HepG2 (cell line): ENCODE results near the gene FAM219B. TPM values are rescaled to one million over a fixed set of nuclear protein-coding genes. Genes with fewer than 3 reads are reported as not detected.
A peak's percentile ranks its signal among the peaks of the same experiment; 100 is the strongest.

ENCODE experiments used
- AHR ChIP-seq: IDR thresholded peaks from 2 replicates; pipeline ENCODE4 v1.6.1; 2018; ENCODE audit warnings: missing genetic modification reagents, missing compliant biosample characterization
- ARNT2 ChIP-seq: sonication (generic); formaldehyde crosslinking; IDR thresholded peaks from 2 replicates; pipeline ENCODE4 v1.8.0; 2022; ENCODE audit warnings: mild to moderate bottlenecking, low read depth, missing genetic modification reagents, moderate library complexity
- CENPT ChIP-seq: sonication (generic); formaldehyde crosslinking; IDR thresholded peaks from 2 replicates; pipeline ENCODE4 v1.8.0; 2022; ENCODE audit warnings: low read depth, mild to moderate bottlenecking, moderate library complexity, missing genetic modification reagents
- ERF ChIP-seq: IDR thresholded peaks from 2 replicates; pipeline ENCODE4 v1.6.1; 2018; ENCODE audit warnings: missing biosample characterization, missing genetic modification reagents
- GATAD2A ChIP-seq: IDR thresholded peaks from 2 replicates; pipeline ENCODE4 v1.6.1; 2016
- HOXA3 ChIP-seq: sonication (generic); formaldehyde crosslinking; IDR thresholded peaks from 2 replicates; pipeline ENCODE4 v1.5.0; 2020; ENCODE audit warnings: missing genetic modification reagents
- HOXD1 ChIP-seq: sonication (generic); formaldehyde crosslinking; IDR thresholded peaks from 2 replicates; pipeline ENCODE4 v1.5.0; 2020; ENCODE audit warnings: missing genetic modification reagents
- POGZ ChIP-seq: sonication (generic); formaldehyde crosslinking; IDR thresholded peaks from 2 replicates; pipeline ENCODE4 v1.4.0; 2020; ENCODE audit warnings: mild to moderate bottlenecking, missing genetic modification reagents
- RFXAP ChIP-seq: sonication (generic); formaldehyde crosslinking; IDR thresholded peaks from 2 replicates; pipeline ENCODE4 v1.4.0; 2020; ENCODE audit warnings: missing genetic modification reagents, borderline replicate concordance
- SIN3A ChIP-seq: IDR thresholded peaks from 2 replicates; pipeline ENCODE4 v1.6.1; 2011; ENCODE audit warnings: low read depth, mild to moderate bottlenecking, control low read depth, low read length, borderline replicate concordance
- SOX6 ChIP-seq, 2 experiments: fragments of 450-650 bp in 1 of 2; sonication (generic) in 1 of 2; formaldehyde crosslinking in 1 of 2; IDR thresholded peaks; 2 replicates each; pipeline versions ENCODE4 v1.4.0 to v1.6.1; 2017 to 2020; ENCODE audit warnings: antibody characterized with exemption in 1 of 2, mild to moderate bottlenecking in 1 of 2, missing genetic modification reagents in 1 of 2
- ZBTB20 ChIP-seq: sonication (generic); formaldehyde crosslinking; IDR thresholded peaks from 2 replicates; pipeline ENCODE4 v1.8.1; 2023; ENCODE audit warnings: missing genetic modification reagents, low read depth, mild to moderate bottlenecking, borderline replicate concordance
- ZFP36L2 ChIP-seq: sonication (generic); formaldehyde crosslinking; IDR thresholded peaks from 2 replicates; pipeline ENCODE4 v1.4.0; 2020; ENCODE audit warnings: missing genetic modification reagents
- ZNF556 ChIP-seq: sonication (generic); formaldehyde crosslinking; IDR thresholded peaks from 2 replicates; pipeline ENCODE4 v1.4.0; 2020; ENCODE audit warnings: mild to moderate bottlenecking, missing genetic modification reagents, borderline replicate concordance
- ZNF766 ChIP-seq: sonication (generic); formaldehyde crosslinking; IDR thresholded peaks from 2 replicates; pipeline ENCODE4 v1.5.0; 2020; ENCODE audit warnings: missing genetic modification reagents, borderline replicate concordance
- ZSCAN29 ChIP-seq: sonication (generic); formaldehyde crosslinking; conservative IDR thresholded peaks from 2 replicates; pipeline ENCODE4 v1.4.0; 2020; ENCODE audit warnings: mild to moderate bottlenecking, missing genetic modification reagents
- polyA plus RNA-seq, 8 experiments: library from polyadenylated mRNA; depleted of rRNA in 3 of 8; stranded (reverse) in 7 of 8; unstranded in 1 of 8; fragments of >200 nt; fragmentation: Illumina TruSeq in 4 of 8; extraction: Trizol in 4 of 8; gene quantifications; 2 replicates each; pipeline versions ENCODE4 v1.2.1 to v1.2.3, GENCODE V29; 2011 to 2016; ENCODE audit warnings: low read depth in 4 of 8, missing spikeins in 1 of 8, mixed read lengths in 1 of 8; ENCODE audit not compliant: insufficient read depth in 1 of 8
- total RNA-seq, 5 experiments: library from RNA; depleted of rRNA; stranded (reverse); fragments of >200 nt; fragmentation: Illumina TruSeq; extraction: Trizol; gene quantifications; 2 replicates each; pipeline ENCODE4 v1.2.3, GENCODE V29; 2016; ENCODE audit warnings: low read depth in 1 of 5
- TF ChIP-seq, protein P1 (sequence below): sonication (generic); formaldehyde crosslinking; IDR thresholded peaks from 2 replicates; pipeline ENCODE4 v1.4.0; 2020; ENCODE audit warnings: missing genetic modification reagents; ENCODE audit errors: not compliant biosample characterization
- TF ChIP-seq, protein P2 (sequence below): sonication (generic); formaldehyde crosslinking; IDR thresholded peaks from 2 replicates; pipeline ENCODE4 v1.4.0; 2020; ENCODE audit warnings: mild to moderate bottlenecking, missing genetic modification reagents
- TF ChIP-seq, protein P3 (sequence below): sonication (generic); formaldehyde crosslinking; IDR thresholded peaks from 2 replicates; pipeline ENCODE4 v1.4.0; 2020; ENCODE audit warnings: missing genetic modification reagents

FAM219B gene
- total and polyA plus RNA-seq, 2 of the 13 experiments (the other 11 are each of a cell fraction or from before 2014, with no cell fraction given), result 36.6 to 50.2 TPM

DNA sequence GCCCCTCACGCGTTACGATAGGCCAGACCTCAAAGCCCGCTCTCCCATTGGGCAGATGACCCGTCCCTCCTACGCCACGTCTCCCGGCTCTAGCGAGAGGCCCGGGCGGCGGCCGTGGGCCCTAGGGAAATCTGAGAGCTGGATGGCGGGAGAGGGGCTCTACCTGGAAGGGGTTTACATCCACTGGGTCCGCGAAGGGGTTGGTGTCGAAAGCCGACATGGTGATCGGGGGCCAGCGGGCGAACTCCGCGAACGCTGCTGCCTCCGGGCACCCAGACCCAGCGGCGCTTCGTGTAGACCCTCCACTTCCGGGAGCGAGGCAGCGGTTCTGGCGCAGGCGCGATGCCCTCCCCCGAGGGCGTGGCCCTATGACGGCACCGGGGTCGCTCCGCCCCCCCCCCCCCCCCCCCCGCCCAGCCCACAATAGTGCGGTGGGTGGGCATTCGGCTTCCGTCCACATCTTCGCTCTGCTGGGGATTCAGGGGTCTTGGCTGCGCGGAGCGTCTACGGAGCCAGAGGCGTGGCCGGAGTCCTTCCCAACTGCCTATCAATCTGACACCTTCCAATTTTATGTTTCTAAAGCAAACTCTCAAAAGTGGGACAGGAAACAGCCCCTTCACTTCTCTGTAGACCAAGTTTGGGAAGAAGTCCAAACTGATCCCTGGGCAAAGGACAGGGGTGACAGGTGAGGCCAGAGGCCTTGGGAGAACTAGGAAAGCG, 33.5 kb downstream of the FAM219B start, which contains the start of gene SCAMP2 (continued):
- TF ChIP-seq ZBTB20 (CRISPR knock-in tag), result no peak
- no peak for TF ChIP-seq ZNF766 (CRISPR knock-in tag)
- 0 out of 2 replicates have a peak, but pooled peaks have one; percentile 57 for TF ChIP-seq ZFP36L2 (CRISPR knock-in tag)
- TF ChIP-seq AHR (CRISPR knock-in tag), result peak; percentile 55; the same call in 1 of the 2 replicates
- TF ChIP-seq POGZ, result peak; percentile 26; the same call in 1 of the 2 replicates
- TF ChIP-seq ERF (CRISPR knock-in tag), result peak; percentile 11; the same call in 1 of the 2 replicates
- 0 out of 2 replicates have a peak, but pooled peaks have one; percentile 10 for TF ChIP-seq GATAD2A
- TF ChIP-seq RFXAP, result no peak
- TF ChIP-seq, protein P1, sequence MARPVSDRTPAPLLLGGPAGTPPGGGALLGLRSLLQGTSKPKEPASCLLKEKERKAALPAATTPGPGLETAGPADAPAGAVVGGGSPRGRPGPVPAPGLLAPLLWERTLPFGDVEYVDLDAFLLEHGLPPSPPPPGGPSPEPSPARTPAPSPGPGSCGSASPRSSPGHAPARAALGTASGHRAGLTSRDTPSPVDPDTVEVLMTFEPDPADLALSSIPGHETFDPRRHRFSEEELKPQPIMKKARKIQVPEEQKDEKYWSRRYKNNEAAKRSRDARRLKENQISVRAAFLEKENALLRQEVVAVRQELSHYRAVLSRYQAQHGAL (CRISPR knock-in tag), result no peak
- peak; percentile 46; the same call in 1 of the 2 replicates for TF ChIP-seq SIN3A
- peak; percentile 65; the same call in 1 of the 2 replicates for TF ChIP-seq HOXD1 (CRISPR knock-in tag)
- TF ChIP-seq, protein P2, sequence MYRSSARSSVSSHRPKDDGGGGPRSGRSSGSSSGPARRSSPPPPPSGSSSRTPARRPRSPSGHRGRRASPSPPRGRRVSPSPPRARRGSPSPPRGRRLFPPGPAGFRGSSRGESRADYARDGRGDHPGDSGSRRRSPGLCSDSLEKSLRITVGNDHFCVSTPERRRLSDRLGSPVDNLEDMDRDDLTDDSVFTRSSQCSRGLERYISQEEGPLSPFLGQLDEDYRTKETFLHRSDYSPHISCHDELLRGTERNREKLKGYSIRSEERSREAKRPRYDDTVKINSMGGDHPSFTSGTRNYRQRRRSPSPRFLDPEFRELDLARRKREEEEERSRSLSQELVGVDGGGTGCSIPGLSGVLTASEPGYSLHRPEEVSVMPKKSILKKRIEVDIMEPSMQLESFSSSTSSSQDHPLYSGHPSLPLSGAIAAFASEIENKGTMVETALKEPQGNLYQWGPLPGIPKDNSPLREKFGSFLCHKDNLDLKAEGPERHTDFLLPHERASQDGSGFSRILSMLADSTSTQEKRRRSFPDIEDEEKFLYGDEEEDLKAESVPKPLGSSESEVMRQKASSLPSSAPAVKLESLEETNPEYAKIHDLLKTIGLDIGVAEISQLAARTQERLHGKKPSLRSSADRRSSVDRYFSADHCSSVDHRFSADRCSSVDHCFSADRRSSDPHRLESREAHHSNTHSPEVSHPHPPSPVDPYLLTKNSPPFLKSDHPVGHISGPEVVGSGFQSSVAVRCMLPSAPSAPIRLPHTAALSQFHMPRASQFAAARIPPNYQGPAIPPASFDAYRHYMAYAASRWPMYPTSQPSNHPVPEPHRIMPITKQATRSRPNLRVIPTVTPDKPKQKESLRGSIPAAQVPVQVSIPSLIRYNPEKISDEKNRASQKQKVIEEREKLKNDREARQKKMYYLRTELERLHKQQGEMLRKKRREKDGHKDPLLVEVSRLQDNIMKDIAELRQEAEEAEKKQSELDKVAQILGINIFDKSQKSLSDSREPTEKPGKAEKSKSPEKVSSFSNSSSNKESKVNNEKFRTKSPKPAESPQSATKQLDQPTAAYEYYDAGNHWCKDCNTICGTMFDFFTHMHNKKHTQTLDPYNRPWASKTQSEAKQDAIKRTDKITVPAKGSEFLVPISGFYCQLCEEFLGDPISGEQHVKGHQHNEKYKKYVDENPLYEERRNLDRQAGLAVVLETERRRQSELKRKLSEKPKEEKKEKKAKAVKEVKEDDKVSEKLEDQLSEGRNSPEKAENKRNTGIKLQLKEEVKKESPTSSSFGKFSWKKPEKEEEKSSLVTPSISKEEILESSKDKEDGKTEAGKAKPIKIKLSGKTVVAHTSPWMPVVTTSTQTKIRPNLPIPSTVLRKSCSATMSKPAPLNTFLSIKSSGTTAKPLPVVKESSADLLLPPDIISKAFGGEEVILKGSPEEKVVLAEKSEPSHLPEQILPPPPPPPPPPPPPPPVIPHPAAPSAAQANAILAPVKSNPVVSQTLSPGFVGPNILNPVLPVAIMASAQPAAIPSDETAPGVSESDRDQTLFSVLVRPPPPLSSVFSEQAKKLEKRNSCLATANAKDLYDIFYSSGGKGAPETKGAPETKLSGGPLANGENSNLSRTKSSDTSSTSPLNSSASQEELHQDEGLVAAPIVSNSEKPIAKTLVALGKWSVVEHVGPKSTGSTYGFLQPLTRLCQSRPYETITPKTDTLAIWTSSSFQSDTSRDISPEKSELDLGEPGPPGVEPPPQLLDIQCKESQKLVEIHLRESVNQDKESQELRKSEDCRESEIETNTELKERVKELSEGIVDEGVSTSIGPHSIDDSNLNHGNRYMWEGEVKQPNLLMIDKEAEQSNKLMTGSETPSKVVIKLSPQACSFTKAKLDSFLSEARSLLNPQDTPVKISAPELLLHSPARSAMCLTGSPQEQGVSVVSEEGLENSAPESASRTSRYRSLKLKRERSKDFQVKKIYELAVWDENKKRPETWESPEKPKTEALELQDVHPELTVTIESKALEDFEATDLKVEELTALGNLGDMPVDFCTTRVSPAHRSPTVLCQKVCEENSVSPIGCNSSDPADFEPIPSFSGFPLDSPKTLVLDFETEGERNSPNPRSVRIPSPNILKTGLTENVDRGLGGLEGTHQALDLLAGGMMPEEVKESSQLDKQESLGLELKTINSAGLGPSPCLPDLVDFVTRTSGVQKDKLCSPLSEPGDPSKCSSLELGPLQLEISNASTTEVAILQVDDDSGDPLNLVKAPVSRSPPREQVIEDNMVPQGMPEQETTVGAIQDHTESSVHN (CRISPR knock-in tag), result no peak; the same call in 1 of the 2 replicates
- TF ChIP-seq ZSCAN29 (CRISPR knock-in tag), result no peak
- TF ChIP-seq CENPT (CRISPR knock-in tag), result no peak; the same call in 1 of the 2 replicates
- TF ChIP-seq, protein P3, sequence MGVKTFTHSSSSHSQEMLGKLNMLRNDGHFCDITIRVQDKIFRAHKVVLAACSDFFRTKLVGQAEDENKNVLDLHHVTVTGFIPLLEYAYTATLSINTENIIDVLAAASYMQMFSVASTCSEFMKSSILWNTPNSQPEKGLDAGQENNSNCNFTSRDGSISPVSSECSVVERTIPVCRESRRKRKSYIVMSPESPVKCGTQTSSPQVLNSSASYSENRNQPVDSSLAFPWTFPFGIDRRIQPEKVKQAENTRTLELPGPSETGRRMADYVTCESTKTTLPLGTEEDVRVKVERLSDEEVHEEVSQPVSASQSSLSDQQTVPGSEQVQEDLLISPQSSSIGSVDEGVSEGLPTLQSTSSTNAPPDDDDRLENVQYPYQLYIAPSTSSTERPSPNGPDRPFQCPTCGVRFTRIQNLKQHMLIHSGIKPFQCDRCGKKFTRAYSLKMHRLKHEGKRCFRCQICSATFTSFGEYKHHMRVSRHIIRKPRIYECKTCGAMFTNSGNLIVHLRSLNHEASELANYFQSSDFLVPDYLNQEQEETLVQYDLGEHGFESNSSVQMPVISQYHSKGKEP (CRISPR knock-in tag), result no peak
- TF ChIP-seq ARNT2 (CRISPR knock-in tag), result peak; percentile 69; the same call in 1 of the 2 replicates
- TF ChIP-seq ZNF556 (CRISPR knock-in tag), result peak; percentile 63; the same call in 1 of the 2 replicates
- no peak for TF ChIP-seq SOX6 (IDR thresholded peaks at IDR 0.05)
- peak; percentile 38; the same call in 1 of the 2 replicates for TF ChIP-seq SOX6 (CRISPR knock-in tag; IDR thresholded peaks at IDR 0.05)
- peak; percentile 53 for TF ChIP-seq HOXA3 (CRISPR knock-in tag)
